ENCODE measurements around the gene DNAH14.
"Not testable (repeated sequence)": the region's sequence is repeated elsewhere in the genome, so short reads cannot be mapped to it uniquely, and the experiment has no call there.

Gene DNAH14

DNA sequence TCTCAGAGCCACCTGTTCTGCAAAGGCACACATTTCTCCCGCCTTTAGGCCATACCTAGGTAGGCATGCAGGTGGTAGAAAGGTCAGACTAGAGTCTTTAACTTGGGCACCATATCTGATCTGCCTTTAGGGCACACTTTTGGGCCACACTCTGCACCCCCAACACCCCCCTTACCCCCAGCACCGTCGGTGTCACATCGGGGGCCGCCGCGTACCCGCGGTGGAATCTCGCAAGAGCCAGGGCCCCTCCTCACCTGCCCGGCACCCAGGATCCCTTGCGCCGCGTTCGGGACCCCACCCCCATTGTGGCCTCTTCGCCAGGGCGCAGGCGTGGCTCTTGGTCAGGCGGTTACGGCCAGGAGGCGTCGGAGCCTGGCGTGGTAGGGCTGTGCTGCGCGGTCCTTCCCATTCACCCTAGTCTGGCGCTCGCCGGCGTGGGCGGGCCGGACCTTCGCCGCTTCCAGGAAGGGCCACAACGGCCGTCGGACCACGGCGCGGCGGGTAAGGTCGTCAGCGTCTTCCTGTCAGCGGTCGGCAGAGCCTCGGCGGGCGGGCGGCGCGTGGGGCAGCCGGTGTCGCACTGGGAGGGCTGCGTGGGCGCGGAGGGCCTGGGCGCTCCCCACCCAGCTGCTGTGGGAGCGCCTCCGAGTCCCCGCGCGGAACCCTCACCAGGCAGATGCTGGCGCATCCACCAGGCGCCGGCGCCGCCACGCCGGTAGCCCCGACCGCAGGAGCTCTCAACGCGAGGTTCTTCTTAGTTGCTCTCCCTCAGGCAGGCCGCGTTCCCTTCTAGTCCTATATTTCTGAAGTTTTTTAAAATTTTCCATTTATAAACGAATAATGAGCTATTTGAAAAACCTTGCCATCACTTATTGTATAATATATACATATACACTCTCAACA lies at the start of gene DNAH14:
Gene DNAH14, plus strand, starts transcription at position 341 of the 903 bp plus-strand sequence. CDS start 23,028 bp downstream, outside the sequence.
- no peak for DNase-seq

DNA sequence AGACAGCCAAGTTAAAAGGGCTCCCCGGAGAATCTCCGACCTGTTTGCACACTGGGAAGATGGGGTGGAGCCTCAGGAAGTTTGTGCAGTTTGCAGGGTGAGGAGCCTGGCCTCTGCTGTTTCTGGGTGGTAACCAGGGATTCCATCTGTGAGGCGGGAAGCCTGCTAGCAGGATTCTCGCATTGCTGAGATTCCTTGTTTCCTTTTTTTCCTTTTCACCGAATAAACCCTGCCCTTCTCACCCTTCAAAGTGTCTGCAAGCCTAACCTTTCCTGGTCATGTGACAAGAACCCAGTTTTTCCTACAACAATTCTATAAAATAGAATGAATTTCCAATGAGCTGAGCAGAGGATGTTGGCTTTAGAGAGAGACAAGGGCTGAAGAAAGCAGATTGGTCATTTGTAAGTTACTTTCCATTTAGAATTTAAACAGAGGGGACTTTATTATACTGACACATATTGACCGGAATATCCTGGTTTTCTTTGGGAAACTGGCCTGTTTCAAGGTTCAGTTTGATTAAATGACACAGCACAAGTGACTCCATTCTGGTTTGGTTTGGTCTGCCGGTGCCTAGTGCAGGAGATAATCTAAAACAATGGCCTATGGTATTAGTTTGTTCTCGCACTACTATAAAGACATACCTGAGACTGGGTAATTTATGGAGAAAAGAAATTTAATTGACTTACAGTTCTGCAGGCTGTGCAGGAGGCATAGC lies 48.7 kb upstream of the DNAH14 start:
- no peak for DNase-seq

DNA sequence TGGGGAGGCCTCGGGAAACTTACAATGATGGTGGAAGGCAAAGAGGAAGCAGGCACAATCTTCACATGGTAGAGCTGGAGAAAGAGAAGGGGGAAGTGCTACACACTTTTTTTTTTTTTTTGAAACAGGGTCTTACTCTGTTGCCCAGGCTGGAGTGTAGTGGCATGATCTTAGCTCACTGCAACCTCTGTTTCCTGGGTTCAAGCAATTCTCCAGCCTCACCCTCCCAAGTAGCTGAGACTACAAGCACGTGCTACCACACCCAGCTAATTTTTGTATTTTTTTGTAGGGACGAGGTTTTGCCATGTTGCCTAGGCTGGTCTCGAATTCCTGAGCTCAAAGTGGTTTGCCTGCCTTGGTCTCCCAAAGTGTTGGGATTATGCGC lies 48.2 kb upstream of the DNAH14 start:
- not testable (repeated sequence) for DNase-seq

DNA sequence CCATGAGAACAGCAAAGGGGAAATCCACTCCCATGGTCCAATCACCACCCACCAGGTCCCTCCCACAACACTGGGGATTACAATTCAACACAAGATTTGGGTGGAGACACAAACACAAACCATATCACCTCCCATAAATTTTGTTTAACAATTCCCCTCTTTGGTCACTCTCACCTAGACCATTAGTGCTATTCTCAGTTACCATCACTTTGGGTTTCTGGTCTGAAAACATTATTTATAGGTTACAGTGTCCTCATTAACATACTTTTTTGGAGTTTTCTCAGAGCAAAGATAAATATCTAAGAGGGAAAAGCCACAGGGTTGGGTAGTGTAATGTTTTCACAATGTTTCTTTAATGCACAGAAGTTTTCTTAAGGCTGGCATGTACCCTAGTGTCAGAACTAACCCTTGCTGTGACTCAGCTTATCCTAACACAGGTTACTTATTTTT lies 47.7 kb upstream of the DNAH14 start:
- no peak for DNase-seq

DNA sequence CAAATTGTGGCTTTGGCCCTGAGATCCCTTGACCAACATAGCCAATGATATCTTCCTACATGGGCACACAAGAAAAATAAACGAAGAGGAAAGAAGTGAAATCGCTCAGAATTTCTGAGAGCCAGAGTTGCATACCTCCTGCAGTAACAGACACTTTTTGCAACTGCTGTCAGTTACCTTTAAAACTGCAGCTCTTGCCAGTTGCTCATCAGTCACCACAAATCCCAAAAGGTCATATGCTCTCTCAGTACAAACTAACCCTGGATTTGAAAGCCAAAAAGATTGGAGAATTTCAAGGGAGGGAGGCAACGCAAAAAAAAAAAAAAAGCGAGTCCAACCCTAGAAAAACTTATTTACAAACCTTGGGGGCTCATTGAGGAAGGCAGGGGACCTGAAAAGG lies 47.2 kb upstream of the DNAH14 start:
- no peak for DNase-seq

DNA sequence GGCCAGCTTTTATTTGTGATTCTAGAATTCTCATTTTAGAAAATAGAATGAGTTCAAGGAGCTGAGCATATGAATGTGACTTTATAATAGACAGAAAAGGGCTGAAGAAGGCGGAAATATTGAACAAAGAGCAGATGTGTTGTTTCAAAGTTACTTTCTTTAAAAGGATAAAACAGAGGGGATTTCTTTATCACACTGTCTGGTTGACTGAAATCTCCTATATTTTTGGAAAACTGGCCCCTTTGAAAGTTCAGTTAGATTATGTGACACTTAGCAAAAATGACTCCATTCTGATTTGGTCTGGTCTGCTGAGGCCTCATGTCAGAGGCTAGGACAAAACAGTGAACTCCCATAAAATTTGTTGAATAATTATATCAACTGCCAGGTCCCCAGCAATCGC lies 46.4 kb upstream of the DNAH14 start:
- no peak for DNase-seq

DNA sequence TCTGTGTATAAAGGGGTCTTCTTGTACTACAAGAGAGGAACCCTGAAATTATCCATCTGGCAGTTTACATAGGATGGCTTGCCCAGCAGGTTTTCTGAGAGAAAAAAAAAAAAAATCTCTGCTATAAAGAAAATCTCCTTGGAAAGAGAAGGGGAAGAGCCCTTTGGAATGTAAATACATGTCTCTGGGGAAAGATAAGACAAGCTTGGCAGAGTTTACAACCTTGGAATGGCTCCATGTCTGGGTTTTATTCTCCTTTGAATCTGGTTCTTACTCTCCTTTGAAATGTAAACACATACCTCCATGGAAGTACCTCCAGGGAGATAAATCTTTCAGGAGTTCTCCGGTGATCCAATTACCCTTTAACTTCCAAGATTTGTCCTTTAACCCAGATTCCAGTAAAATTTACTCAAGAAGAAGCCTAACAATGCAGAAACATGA lies 45.1 kb upstream of the DNAH14 start:
- no peak for DNase-seq

DNA sequence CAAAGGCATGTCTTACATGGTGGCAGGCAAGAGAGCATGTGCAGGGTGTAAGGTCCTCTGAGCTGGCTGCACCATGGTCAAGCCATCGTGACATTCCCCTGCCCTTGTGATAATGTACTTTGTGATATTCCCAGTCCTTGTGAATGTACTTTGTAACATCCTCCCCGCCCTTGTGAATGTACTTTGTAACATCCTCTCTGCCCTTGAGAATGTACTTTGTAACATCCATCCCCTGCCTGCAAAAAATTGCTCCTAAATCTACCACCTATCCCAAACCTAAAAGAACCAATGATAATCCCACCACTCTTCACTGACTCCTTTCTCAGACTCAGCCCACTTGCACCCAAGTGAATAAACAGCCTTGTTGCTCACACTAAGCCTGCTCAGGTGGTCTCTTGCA lies 44.1 kb upstream of the DNAH14 start:
- not testable (repeated sequence) for DNase-seq

DNA sequence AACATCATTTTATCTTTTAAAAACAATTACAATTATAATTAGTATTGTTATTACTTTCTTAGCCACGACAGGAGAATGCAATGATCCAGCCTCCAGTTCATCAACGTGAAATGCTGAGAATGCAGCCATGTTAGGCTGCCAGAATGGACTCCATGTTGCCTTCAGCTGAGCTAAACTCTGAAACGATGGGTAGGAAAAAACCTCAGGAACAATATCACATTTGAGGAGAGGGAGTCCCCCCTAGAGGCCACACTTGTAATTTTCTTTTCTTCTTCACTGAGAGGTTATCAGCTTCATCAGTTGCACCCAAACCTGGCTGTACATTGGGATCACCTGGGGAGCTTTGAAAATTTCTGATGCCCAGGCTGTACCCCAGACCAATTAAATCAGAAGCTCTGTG lies 34.6 kb upstream of the DNAH14 start:
- DNase-seq = no peak

DNA sequence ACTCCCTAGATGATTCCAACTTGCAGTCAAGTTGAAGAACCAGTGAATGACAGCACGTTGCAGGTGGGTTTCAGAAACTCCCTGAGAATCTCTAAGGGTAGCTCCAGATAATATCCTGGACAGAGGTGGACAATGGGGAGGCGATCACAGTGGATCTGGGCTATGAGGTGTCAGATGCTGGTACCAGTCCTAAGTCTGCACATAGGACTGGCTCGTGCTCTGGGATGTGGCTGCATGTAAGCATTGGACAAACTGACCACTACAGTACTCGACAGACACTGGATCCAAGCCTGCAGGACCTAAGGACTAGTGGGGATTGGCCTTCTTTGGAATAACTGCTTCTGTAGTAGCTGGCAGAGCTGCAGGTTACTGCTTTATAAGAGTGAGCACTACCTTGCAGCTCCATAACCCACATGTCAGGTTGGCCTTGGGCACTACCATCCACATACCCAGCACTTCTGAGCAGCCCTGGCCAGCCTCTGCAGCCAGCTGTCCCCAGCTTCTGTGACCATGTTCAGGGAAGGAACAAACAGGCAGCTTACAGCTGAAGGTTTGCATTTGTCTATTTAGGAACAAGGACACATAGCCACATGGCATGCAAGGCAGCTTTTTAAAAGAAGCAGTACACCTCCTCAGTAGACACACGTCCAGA lies 33.2 kb upstream of the DNAH14 start:
- DNase-seq = no peak

DNA sequence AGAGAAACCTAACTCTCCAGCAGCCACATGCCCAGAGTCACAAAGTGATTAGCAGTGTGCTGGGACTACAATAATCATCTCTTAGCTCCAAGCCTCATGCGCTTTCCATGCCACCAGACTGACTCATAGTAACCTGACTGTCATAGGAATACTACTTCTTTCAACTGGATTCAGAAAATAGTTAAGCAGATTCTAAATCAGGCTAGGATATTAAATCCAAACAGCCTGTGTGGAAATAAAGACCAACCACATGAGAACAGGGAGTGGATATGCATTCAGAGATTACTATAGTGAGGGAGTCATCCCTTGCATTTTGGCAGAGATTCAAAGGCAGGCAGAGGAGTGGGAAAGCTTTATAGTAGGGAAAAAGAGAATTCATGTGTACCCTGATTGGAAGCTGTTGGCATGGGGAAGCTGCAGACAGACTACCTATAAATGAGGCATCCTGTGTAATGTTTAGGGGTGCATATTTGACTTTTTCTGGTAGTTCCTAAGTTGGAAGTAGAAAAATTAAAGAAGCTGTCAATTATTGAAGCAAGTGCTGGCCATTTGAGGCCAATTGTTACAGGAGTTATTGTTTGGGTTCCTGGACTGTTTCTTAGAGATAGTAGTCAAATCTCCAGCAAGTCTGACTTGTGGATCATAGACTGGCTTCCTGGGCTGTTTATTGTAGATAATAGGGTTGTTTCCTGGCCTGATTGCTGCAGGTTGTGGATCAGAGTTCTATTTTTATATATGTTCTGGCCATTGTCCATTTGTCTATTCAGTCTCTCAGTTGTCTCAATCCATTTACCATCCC lies 31.7 kb upstream of the DNAH14 start:
- no peak for DNase-seq

DNA sequence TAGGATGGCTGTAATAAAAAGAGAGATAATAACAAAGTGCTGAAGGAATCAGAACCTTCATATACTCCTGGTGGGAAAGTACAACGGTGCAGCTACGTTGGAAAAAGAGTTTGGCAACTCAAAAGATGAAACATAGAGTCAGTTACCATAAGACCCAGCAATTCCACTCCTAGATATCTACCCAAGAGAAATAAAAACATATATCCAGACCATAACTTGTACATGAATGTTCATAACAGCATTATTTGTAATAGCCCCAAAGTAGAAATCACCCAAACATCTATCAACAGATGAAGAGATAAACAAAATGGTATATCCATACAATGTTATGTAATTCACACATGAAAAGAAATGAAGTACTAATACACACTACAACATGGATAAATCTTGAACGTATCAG lies 30.5 kb upstream of the DNAH14 start:
- no peak for DNase-seq

DNA sequence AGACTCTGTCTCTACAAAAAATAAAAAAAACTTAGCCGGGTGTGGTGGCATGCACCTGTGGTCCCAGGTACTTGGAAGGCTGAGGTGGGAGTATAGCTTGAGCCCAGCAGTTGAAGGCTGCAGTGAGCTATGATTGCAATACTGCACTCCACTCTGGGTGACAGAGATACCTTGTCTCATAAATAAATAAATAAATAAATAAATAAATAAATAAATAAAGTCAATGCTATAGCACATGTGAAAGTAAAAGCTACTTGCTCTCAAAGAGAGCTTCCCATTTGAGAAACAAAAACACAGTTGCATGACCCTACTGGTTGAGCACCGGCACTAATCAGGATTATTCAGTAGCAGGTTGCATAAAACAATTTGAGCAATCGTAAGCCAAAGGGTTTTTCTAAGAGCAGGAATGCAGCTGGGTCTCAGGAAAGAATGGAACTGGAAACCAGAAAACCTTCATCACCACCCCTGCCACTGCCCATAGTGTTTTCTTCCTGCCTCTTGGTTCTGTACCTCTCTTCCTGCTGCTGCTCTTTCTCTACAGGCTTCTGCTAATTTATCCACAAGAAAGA lies 29.3 kb upstream of the DNAH14 start:
- DNase-seq = no peak

DNA sequence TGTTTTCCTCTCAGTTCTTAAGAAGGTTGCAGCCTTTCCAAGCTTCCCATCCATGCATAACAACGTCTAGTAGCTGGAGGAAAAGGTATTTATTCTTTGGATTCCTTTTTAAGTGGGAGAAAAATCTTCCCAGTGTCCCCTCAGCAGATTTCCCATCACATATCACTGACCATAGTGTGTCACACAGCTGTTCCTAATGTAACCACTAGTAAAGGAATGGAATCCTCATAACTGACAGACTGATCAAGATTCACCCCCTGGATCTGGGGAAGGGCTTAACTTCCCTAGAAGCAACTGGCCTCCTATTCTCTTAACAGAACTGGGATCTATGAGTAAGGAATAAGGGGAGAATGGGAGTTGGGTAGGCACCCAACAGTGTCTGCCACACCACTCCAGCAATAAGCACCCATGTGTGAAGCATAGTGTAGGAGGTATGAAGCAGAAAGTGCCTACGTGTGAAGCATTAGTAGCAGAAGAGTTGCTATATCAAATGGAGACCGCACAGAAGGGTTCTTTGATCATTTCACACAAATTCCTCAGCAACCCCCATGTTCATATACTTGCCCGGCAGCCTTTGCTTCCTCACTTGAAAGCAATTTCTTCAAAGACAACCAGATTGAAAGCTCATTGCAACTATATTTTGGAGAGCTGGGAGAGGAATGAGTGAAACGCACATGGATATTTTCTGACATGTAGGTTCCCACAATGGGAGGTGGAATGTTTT lies 28.2 kb upstream of the DNAH14 start:
- DNase-seq = no peak

DNA sequence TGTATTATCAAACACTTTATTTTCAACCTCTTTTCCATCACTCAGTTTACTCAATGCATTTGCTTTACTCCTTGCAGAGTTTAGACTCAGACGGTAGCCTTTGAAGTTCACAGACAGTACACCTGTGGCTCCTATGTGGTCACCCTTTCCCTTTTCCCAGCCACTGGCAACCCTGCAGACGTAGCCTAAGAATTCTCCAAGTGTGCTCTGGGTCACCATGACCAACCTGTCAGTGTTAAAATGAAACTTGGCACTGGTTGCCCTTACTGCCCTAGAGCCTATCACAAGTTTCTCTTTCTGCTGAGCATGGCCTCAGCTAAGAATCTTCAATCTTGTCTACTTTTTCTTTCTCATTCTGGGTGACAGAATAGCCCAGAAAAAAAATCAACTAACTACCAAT lies 25.5 kb upstream of the DNAH14 start:
- DNase-seq = no peak

DNA sequence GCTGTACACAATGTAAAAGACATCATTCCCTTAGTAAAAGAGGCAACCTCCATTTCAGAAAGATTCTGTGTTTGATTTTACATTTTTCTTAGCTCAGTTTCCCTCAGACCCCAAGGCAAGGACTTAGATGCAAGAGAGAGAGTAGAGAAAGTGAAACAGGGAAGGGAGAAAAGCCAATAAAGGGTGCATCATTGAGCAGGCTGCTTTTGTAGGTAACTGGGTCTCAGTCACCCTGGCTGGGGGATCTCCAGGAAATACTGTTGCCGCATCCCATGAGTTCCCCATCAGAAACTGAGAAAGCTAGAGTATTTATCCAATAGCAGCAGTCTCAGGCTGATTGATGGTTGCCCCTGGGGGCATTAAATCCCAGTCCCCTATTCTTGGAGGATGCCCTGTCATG lies 23.1 kb upstream of the DNAH14 start:
- DNase-seq = no peak

DNA sequence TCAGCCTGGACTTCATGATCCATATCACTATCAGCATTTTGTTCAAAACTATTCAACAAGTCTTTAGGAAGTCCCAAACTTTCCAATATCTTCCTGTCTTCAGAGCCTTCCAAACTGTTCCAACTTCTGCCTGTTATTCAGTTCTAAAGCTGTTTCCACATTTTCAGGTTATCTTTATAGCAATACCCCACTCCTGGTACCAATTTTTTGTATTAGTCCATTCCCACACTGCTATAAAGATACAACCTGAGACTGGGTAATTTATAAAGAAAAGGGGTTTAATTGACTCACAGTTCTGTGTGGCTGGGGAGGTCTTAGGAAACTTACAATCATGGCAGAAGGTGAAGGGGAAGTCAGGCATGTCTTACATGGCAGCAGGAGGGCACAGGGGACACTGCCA lies 18.3 kb upstream of the DNAH14 start:
- no peak for DNase-seq

DNA sequence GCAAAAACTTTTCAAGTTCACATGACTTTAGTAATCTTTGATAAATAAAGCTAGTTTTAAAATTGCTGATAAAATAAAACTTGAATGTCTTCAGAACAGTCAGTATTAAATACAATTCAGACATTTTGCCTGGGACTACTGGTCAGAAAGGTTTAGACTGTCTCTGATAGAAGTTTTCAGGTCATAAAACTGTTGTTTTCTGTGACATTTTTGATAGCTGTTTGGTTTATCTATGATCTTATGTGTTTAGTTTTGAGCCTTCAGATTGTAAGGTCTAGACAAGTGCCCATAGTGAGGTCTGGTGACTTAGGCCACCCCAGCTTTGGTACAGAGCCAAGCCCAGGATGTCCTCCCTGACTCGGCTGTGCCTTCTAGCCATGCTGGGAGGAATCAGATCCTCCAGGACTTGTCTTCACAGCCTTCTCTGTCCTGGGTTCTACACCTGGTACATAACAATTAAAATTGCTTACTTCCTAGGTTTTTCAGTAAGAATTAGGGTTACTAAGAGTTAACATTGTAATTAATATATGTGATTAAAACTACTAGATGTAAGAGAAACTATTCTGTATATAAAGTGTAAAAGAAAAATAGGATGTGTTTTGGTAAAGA lies 15.1 kb upstream of the DNAH14 start:
- no peak for DNase-seq

DNA sequence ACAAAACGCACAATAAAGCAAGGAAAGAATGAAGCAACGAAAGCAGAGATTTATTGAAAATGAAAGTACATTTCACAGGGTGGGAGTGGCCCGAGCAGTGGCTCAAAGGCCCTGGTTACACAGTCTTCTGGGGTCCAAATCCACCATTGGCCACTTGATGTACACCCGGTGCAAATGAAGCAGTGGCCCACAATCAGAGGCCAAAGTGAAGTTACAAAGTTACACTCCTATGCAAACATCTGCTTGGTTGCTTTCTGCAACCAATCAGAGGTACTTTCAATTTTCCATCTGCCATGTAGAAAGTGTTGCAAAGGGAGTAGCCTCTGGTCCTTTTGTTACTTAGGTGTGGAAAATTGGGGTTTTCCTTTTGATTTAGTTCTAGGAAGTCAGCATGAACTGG lies 10.0 kb upstream of the DNAH14 start:
- no peak for DNase-seq

DNA sequence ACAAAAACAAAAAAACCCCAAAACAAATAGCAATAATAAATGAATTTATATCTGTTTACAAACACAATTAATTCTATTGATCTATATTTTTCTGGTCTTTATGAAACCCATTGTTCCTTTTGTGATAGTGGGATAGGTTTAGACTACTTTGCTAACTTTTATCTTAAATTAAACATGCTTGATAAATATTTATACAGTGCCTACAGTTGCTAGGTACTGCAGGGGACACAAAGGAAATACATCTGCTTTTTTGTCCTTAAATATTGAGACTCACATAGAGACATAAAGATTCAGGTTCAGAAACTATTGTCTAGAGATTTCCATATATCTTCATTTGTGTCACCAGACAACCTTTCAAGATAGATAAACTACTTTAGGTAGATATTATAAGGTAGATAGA lies 8.5 kb upstream of the DNAH14 start:
- no peak for DNase-seq

DNA sequence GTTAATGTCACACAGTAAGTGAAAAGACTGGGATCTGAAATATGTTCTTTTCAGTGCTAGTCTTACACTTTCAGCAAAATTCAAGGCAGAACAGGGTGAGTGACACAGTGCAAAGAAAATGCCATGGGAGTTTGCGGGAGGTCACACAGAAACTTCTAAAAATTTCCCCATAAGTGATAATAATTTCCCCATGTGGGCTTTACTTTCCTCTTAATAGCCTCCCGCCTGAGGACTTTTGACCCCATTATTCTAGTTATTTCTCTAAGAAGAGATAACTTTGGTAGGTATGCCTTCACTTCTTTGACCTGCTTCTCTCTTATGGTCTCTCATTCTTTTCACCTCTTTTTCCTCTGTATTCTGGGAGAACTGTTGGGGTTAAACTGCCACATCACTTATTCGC lies 8.1 kb upstream of the DNAH14 start:
- DNase-seq = no peak
